ENCODE data around the gene E4F1.

Gene E4F1

GRCh38 chr16:2277466-2278271, 54.3 kb downstream of the E4F1 start:
- no peak for DNase-seq

- no peak for DNase-seq
Observed at GRCh38 chr16:2278272-2278608, 54.8 kb downstream of the E4F1 start.

- DNase-seq: no peak
Observed at GRCh38 chr16:2278956-2279800, 55.8 kb downstream of the E4F1 start.

- DNase-seq: no peak
Observed at GRCh38 chr16:2280461-2280860, 57.1 kb downstream of the E4F1 start.

- no peak for DNase-seq
Observed at GRCh38 chr16:2280981-2281542, 57.7 kb downstream of the E4F1 start.

GRCh38 chr16:2282262-2282661, 58.9 kb downstream of the E4F1 start:
- DNase-seq: no peak

GRCh38 chr16:2282866-2283555, 59.6 kb downstream of the E4F1 start:
- no peak for DNase-seq

GRCh38 chr16:2284001-2284770, 60.8 kb downstream of the E4F1 start:
- DNase-seq: no peak

GRCh38 chr16:2284797-2285576, 61.6 kb downstream of the E4F1 start:
- DNase-seq: no peak

All from stimulated activated CD4-positive, alpha-beta T cell treated with anti-CD3 and anti-CD28 coated beads, Interleukin-12 subunit alpha, Interleukin-12 subunit beta, amount 100 ng/mL, for 4 hours (primary cell).